ENCODE results near the gene ERAP2. TPM values are rescaled to one million over a fixed set of nuclear protein-coding genes. Genes with fewer than 3 reads are reported as not detected.

The ERAP2 gene
- total RNA-seq, 4 donors from 2014 or later = 7.1 to 39.1 (median 33.1) TPM

- Histone ChIP-seq H3K4me1 (peaks cover 0 to 30% (median 14%) of the 10 kb centered on the region in 4 donors), H3K36me3 (no peaks in the 10 kb centered on the region), H3K4me3 (no peak overlapping the region), H3K9me3 (no peaks in the 10 kb centered on the region), H3K27ac (peak overlapping the region; percentile 72 to 83 (median 77)), H3K27me3 (no peaks in the 10 kb centered on the region)
- intact Hi-C loops (cut with DNase I; ENCODE audit: low total_unique reads) = no loop called here
- no peak for DNase-seq
- 54 to 60% methylated on average over 1 of the region's 1 CpG for WGBS, 2 donors (ENCODE audit: low coverage in 1 of 2)
- TF ChIP-seq, protein P1, sequence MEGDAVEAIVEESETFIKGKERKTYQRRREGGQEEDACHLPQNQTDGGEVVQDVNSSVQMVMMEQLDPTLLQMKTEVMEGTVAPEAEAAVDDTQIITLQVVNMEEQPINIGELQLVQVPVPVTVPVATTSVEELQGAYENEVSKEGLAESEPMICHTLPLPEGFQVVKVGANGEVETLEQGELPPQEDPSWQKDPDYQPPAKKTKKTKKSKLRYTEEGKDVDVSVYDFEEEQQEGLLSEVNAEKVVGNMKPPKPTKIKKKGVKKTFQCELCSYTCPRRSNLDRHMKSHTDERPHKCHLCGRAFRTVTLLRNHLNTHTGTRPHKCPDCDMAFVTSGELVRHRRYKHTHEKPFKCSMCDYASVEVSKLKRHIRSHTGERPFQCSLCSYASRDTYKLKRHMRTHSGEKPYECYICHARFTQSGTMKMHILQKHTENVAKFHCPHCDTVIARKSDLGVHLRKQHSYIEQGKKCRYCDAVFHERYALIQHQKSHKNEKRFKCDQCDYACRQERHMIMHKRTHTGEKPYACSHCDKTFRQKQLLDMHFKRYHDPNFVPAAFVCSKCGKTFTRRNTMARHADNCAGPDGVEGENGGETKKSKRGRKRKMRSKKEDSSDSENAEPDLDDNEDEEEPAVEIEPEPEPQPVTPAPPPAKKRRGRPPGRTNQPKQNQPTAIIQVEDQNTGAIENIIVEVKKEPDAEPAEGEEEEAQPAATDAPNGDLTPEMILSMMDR (IDR thresholded peaks at IDR 0.05) = no peak
- in situ Hi-C loops (cut with MboI; ENCODE audit: low pct_ligation_motif_present in 1 of 4, low pct_unique_long_range_greater_than_20kb in 1 of 4, low sequenced_read_pairs in 3 of 4) = loop anchor here in 2 of 4 donors (25.0 kb wide), 1 partner anchor 308 kb away; no protein-coding TSS in a partner anchor
Measured at GRCh38 chr5:96854067-96854466, 22.2 kb upstream of the ERAP2 start.

GRCh38 chr5:96855031-96855872, 21.0 kb upstream of the ERAP2 start:
- H3K36me3 ChIP-seq = no peaks in the 10 kb centered on the region
- no peak overlapping the region for H3K4me3 ChIP-seq
- H3K9me3 ChIP-seq = no peaks in the 10 kb centered on the region
- intact Hi-C loops (cut with DNase I; ENCODE audit: low total_unique reads) = no loop called here
- peak; percentile 77 for DNase-seq
- in situ Hi-C loops (cut with MboI; ENCODE audit: low pct_ligation_motif_present in 1 of 4, low pct_unique_long_range_greater_than_20kb in 1 of 4, low sequenced_read_pairs in 3 of 4) = loop anchor here in 2 of 4 donors (25.0 kb wide), 1 partner anchor 307 kb away; no protein-coding TSS in a partner anchor
- H3K27me3 ChIP-seq = no peaks in the 10 kb centered on the region
- 37 to 47% methylated on average over 6 of the region's 6 CpGs for WGBS, 2 donors (ENCODE audit: low coverage in 1 of 2)
- peak; percentile 34 for TF ChIP-seq POLR2A (IDR thresholded peaks at IDR 0.05)
- peak in 2 of 3 donors; percentile 42 to 72 for TF ChIP-seq POLR2AphosphoS5 (IDR thresholded peaks at IDR 0.05)
- TF ChIP-seq, protein P1 (IDR thresholded peaks at IDR 0.05) = no peak
- TF ChIP-seq EP300 (IDR thresholded peaks at IDR 0.05; ENCODE audit: low read depth) = peak; percentile 52
- H3K4me1 ChIP-seq = peaks cover 0 to 30% (median 14%) of the 10 kb centered on the region in 4 donors
- H3K27ac ChIP-seq = peak overlapping the region; percentile 72 to 83 (median 77)

GRCh38 chr5:96856371-96856770, 19.9 kb upstream of the ERAP2 start:
- Histone ChIP-seq H3K9me3 (no peaks in the 10 kb centered on the region), H3K36me3 (no peaks in the 10 kb centered on the region), H3K4me1 (peaks cover 0 to 30% (median 14%) of the 10 kb centered on the region in 4 donors), H3K27ac (peak overlapping the region in 2 of 4 donors; percentile 80 to 83), H3K27me3 (no peaks in the 10 kb centered on the region), H3K4me3 (no peak overlapping the region)
- WGBS, 2 donors (ENCODE audit: low coverage in 1 of 2) = 28 to 67% methylated on average over 3 of the region's 3 CpGs
- TF ChIP-seq, protein P1 (IDR thresholded peaks at IDR 0.05) = no peak
- TF ChIP-seq POLR2A (IDR thresholded peaks at IDR 0.05) (no peak), POLR2AphosphoS5 (IDR thresholded peaks at IDR 0.05) (no peak), EP300 (IDR thresholded peaks at IDR 0.05; ENCODE audit: low read depth) (no peak)
- no peak for DNase-seq
- intact Hi-C loops (cut with DNase I; ENCODE audit: low total_unique reads) (no loop called here), in situ Hi-C loops (cut with MboI; ENCODE audit: low pct_ligation_motif_present in 1 of 4, low pct_unique_long_range_greater_than_20kb in 1 of 4, low sequenced_read_pairs in 3 of 4) (loop anchor here in 2 of 4 donors (25.0 kb wide), 1 partner anchor 306 kb away; no protein-coding TSS in a partner anchor)

GRCh38 chr5:96857454-96857853, 18.8 kb upstream of the ERAP2 start:
- WGBS, 2 donors (ENCODE audit: low coverage in 1 of 2) = 97 to 100% methylated on average over 1 of the region's 1 CpG
- in situ Hi-C loops (cut with MboI; ENCODE audit: low pct_ligation_motif_present in 1 of 4, low pct_unique_long_range_greater_than_20kb in 1 of 4, low sequenced_read_pairs in 3 of 4) (loop anchor here in 2 of 4 donors (25.0 kb wide), 1 partner anchor 305 kb away; no protein-coding TSS in a partner anchor), intact Hi-C loops (cut with DNase I; ENCODE audit: low total_unique reads) (no loop called here)
- no peaks in the 10 kb centered on the region for H3K9me3 ChIP-seq
- H3K36me3 ChIP-seq = no peaks in the 10 kb centered on the region
- no peak overlapping the region for H3K27ac ChIP-seq
- peaks cover 0 to 28% (median 12%) of the 10 kb centered on the region in 4 donors for H3K4me1 ChIP-seq
- TF ChIP-seq, protein P1 (IDR thresholded peaks at IDR 0.05) = no peak
- TF ChIP-seq EP300 (IDR thresholded peaks at IDR 0.05; ENCODE audit: low read depth) (no peak), POLR2AphosphoS5 (IDR thresholded peaks at IDR 0.05) (no peak), POLR2A (IDR thresholded peaks at IDR 0.05) (no peak)
- no peak overlapping the region for H3K4me3 ChIP-seq
- DNase-seq = no peak
- H3K27me3 ChIP-seq = no peaks in the 10 kb centered on the region

Data from transverse colon (tissue), 4 donors.